Tibial nerve (tissue), 4 donors: Measurements from ENCODE around the gene ERF. TPM values are rescaled to one million over a fixed set of nuclear protein-coding genes. Genes with fewer than 3 reads are reported as not detected.

ENCODE experiments used
- DNase-seq, 2 donors: peaks; one replicate each; pipeline ENCODE4 v3.0.0-alpha.2; 2019; ENCODE audit warnings: low spot score in 2 of 2
- H3K27ac ChIP-seq, 4 donors: fragments of 200-600 bp; sonication (generic) in 3 of 4; one replicate each; pipeline ENCODE4 v1.5.1; 2017 to 2019; ENCODE audit warnings: mild to moderate bottlenecking in 1 of 4
- H3K27me3 ChIP-seq, 2 donors: fragments of 200-600 bp; sonication (generic) in 1 of 2; one replicate each; pipeline versions ENCODE4 v1.5.1 to v1.6.0; 2017 to 2019
- H3K36me3 ChIP-seq, 3 donors: fragments of 200-600 bp; sonication (generic); one replicate each; pipeline ENCODE4 v1.5.1; 2018 to 2019
- H3K4me1 ChIP-seq, 4 donors: fragments of 200-600 bp; sonication (generic) in 3 of 4; one replicate each; pipeline ENCODE4 v1.5.1; 2017 to 2019
- H3K4me3 ChIP-seq, 4 donors: fragments of 200-600 bp; sonication (generic) in 3 of 4; one replicate each; pipeline ENCODE4 v1.5.1; 2017 to 2019; ENCODE audit warnings: mild to moderate bottlenecking in 1 of 4, moderate library complexity in 1 of 4
- H3K9me3 ChIP-seq, 4 donors: fragments of 200-600 bp; sonication (generic) in 3 of 4; one replicate each; pipeline ENCODE4 v1.5.1; 2017 to 2019
- CTCF ChIP-seq, 5 experiments: fragments of 200-600 bp in 3 of 5; fragments of 450-650 bp in 2 of 5; sonication (generic) in 3 of 5; IDR thresholded peaks; one replicate each; pipeline ENCODE4 v1.5.1; 2016 to 2019; ENCODE audit warnings: antibody characterized with exemption in 5 of 5, mild to moderate bottlenecking in 3 of 5, moderate library complexity in 2 of 5
- EP300 ChIP-seq, 2 donors: sonication (generic); formaldehyde crosslinking; IDR thresholded peaks; one replicate each; pipeline ENCODE4 v1.6.1; 2017; ENCODE audit warnings: antibody characterized with exemption in 2 of 2, mild to moderate bottlenecking in 1 of 2
- POLR2A ChIP-seq, 2 donors: fragments of 450-650 bp; IDR thresholded peaks; one replicate each; pipeline ENCODE4 v1.6.1; 2017; ENCODE audit warnings: antibody characterized with exemption in 2 of 2, mild to moderate bottlenecking in 2 of 2, moderate library complexity in 2 of 2
- WGBS, 2 donors: methylation state at CpG; one replicate each; pipeline ENCODE4 v1.1.5; 2018; 5-methylcytosine and 5-hydroxymethylcytosine counted together
- total RNA-seq, 4 donors: library from RNA; depleted of rRNA; stranded (reverse); fragments of >200 nt; gene quantifications; one replicate each; pipeline ENCODE4 v1.1.0, GENCODE V29; 2016

The ERF gene
- total RNA-seq, 4 donors from 2014 or later, result 30.4 to 42.6 (median 35.1) TPM

DNA sequence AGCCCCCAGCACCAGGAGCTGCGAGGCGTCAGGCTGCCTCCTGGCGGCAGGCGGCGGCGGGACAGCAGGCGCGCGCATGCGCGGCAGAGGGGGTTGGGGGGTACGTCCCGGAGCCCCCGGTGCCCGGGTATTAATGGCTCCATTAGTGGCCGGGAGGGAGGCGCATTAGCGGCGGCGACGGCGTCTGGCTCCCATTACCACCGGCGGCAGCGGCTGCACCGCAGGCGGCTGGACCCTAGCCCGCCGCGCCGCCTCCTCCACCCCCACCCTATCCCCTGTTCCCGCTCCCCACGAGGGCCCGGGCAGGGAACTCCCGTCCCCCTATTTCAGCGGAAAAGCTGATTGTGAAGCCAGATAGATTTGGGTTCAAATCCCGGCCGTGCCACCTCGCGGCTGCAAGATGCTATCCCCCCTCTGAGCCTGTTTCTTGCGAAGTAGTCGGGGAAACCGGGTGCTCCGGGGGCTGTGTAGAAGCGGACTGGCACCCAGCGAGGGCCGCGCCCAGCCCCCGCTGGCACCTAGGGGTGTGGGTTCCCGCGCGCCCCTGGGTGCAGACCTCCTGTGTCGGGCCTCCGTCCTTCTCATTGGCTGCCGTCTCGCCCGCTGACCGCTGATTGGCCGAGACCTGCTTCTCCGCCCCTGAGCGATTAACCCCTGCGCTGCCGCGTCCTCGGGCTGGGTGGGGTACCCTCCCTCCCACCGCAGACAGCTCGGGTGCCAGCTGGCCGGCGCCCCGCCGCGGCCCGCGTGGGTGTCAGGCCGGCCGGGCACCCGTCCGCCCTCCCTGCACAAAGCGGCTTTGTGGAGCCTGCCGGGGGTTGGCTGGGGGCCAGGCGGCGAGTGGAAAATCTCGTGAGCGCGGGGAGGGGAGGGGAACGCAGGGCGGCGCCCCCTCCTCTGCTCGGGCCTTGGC is 25.2 kb upstream of the ERF start:
- peaks cover 0 to 10% (median 0%) of the 10 kb centered on the region in 3 donors for H3K36me3 ChIP-seq
- DNase-seq, result peak; percentile 90 to 93
- peak in 1 of 2 donors; percentile 84 for TF ChIP-seq EP300 (IDR thresholded peaks at IDR 0.05)
- TF ChIP-seq POLR2A (IDR thresholded peaks at IDR 0.05), result peak; percentile 22 to 53
- peak; percentile 85 to 98 (median 97) for TF ChIP-seq CTCF (IDR thresholded peaks at IDR 0.05)
- peak overlapping the region; percentile 96 to 99 (median 97) for H3K27ac ChIP-seq
- H3K4me3 ChIP-seq, result peak overlapping the region; percentile 81 to 100 (median 86)
- no peaks in the 10 kb centered on the region for H3K9me3 ChIP-seq
- no peaks in the 10 kb centered on the region for H3K27me3 ChIP-seq
- WGBS, 2 donors, result 1% methylated on average over 38 to 72 of the region's 89 CpGs
- peaks cover 3 to 82% (median 66%) of the 10 kb centered on the region in 4 donors for H3K4me1 ChIP-seq

- TF ChIP-seq POLR2A (IDR thresholded peaks at IDR 0.05) (no peak), CTCF (IDR thresholded peaks at IDR 0.05) (no peak), EP300 (IDR thresholded peaks at IDR 0.05) (no peak)
- H3K27ac ChIP-seq, result peak overlapping the region; percentile 96 to 99 (median 97)
- WGBS, 2 donors, result 4 to 8% methylated on average over 6 of the region's 6 CpGs
- H3K4me1 ChIP-seq, result peaks cover 3 to 83% (median 64%) of the 10 kb centered on the region in 4 donors
- peak overlapping the region; percentile 81 to 100 (median 86) for H3K4me3 ChIP-seq
- H3K27me3 ChIP-seq, result no peaks in the 10 kb centered on the region
- H3K36me3 ChIP-seq, result peaks cover 0 to 18% (median 7%) of the 10 kb centered on the region in 3 donors
- no peaks in the 10 kb centered on the region for H3K9me3 ChIP-seq
- no peak for DNase-seq
Observed at GRCh38 chr19:42279155-42279901, 24.4 kb upstream of the ERF start.

GRCh38 chr19:42278452-42279154 is 23.7 kb upstream of the ERF start:
- DNase-seq, result no peak
- Histone ChIP-seq H3K36me3 (peaks cover 0 to 25% (median 11%) of the 10 kb centered on the region in 3 donors), H3K4me1 (peaks cover 3 to 91% (median 65%) of the 10 kb centered on the region in 4 donors), H3K9me3 (no peaks in the 10 kb centered on the region), H3K27ac (peak overlapping the region; percentile 96 to 99 (median 97)), H3K27me3 (no peaks in the 10 kb centered on the region), H3K4me3 (no peak overlapping the region)
- TF ChIP-seq EP300 (IDR thresholded peaks at IDR 0.05) (no peak), CTCF (IDR thresholded peaks at IDR 0.05) (no peak), POLR2A (IDR thresholded peaks at IDR 0.05) (no peak)
- WGBS, 2 donors, result 38 to 49% methylated on average over 5 of the region's 5 CpGs

GRCh38 chr19:42277821-42278451 is 23.0 kb upstream of the ERF start:
- WGBS, 2 donors, result 27 to 31% methylated on average over 6 to 10 of the region's 10 CpGs
- H3K36me3 ChIP-seq, result peaks cover 0 to 32% (median 18%) of the 10 kb centered on the region in 3 donors
- H3K27ac ChIP-seq, result peak overlapping the region; percentile 67 to 99 (median 96)
- DNase-seq, result no peak
- no peak for TF ChIP-seq CTCF (IDR thresholded peaks at IDR 0.05)
- TF ChIP-seq POLR2A (IDR thresholded peaks at IDR 0.05), result no peak
- TF ChIP-seq EP300 (IDR thresholded peaks at IDR 0.05), result no peak
- no peaks in the 10 kb centered on the region for H3K9me3 ChIP-seq
- H3K27me3 ChIP-seq, result no peaks in the 10 kb centered on the region
- H3K4me1 ChIP-seq, result peaks cover 3 to 87% (median 60%) of the 10 kb centered on the region in 4 donors
- H3K4me3 ChIP-seq, result no peak overlapping the region
